Naive thymus-derived CD4-positive, alpha-beta T cell (primary cell): ENCODE measurements around the gene PTH2. TPM values are rescaled to one million over a fixed set of nuclear protein-coding genes. Genes with fewer than 3 reads are reported as not detected.
"Not testable (repeated sequence)": the region's sequence is repeated elsewhere in the genome, so short reads cannot be mapped to it uniquely, and the experiment has no call there.

Source experiments
- ATAC-seq: fragments of 150-1000 bp; cut with Tn5 transposase; 2 replicates; pipeline ENCODE4 v1.10.0; 2021; ENCODE audit warnings: mild to moderate bottlenecking, moderate library complexity
- CTCF ChIA-PET: fragments of 350-600 bp; sonication (Branson Sonifier 250); formaldehyde crosslinking; loops from one replicate; lab custom pipeline; 2021; ENCODE audit warnings: antibody characterized with exemption; lab: Charles Lee
- POLR2A ChIA-PET: fragments of 350-600 bp; sonication (Branson Sonifier 250); formaldehyde crosslinking; loops from one replicate; lab custom pipeline; 2021; ENCODE audit warnings: antibody characterized with exemption, inconsistent platforms; lab: Charles Lee
- DNase-seq, 9 donors: peaks; one replicate each; pipeline versions ENCODE4 v3.0.0 to v3.0.0-alpha.2; 2020 to 2022; ENCODE audit warnings: mixed read lengths in 1 of 9
- H3K27ac ChIP-seq: one replicate; pipeline ENCODE4 v1.7.0; 2013; ENCODE audit warnings: mild to moderate bottlenecking, low read depth, low read length, moderate library complexity
- H3K27me3 ChIP-seq, 2 donors: one replicate each; pipeline ENCODE4 v1.7.0; 2013; ENCODE audit warnings: low read length in 2 of 2, mild to moderate bottlenecking in 2 of 2, moderate library complexity in 2 of 2; ENCODE audit not compliant: control insufficient read depth in 2 of 2, insufficient read depth in 2 of 2
- H3K36me3 ChIP-seq, 3 experiments: 1 replicate in 2 of 3; 2 replicates in 1 of 3; pipeline ENCODE4 v1.7.0; 2013; ENCODE audit warnings: low read length in 3 of 3, mild to moderate bottlenecking in 3 of 3, moderate library complexity in 1 of 3; ENCODE audit not compliant: insufficient read depth in 3 of 3, control insufficient read depth in 2 of 3
- H3K4me1 ChIP-seq, 2 donors: one replicate each; pipeline ENCODE4 v1.7.0; 2013; ENCODE audit warnings: low read length in 2 of 2, mild to moderate bottlenecking in 2 of 2, moderate library complexity in 1 of 2; ENCODE audit not compliant: control insufficient read depth in 2 of 2, insufficient read depth in 2 of 2
- H3K4me3 ChIP-seq: 2 replicates; pipeline ENCODE4 v1.7.0; 2013; ENCODE audit warnings: mild to moderate bottlenecking, low read length
- H3K9me3 ChIP-seq, 3 experiments: 1 replicate in 2 of 3; 2 replicates in 1 of 3; pipeline ENCODE4 v1.7.0; 2013; ENCODE audit warnings: low read length in 3 of 3; ENCODE audit not compliant: control insufficient read depth in 2 of 3
- H3K27ac Mint-ChIP-seq, 9 donors: one replicate each; pipeline ENCODE4 v1.8.0; 2020 to 2022; ENCODE audit warnings: mixed read lengths in 9 of 9, mild to moderate bottlenecking in 8 of 9, moderate library complexity in 5 of 9, inconsistent platforms in 2 of 9
- H3K27me3 Mint-ChIP-seq, 5 donors: one replicate each; pipeline ENCODE4 v1.8.0; 2021 to 2022; ENCODE audit warnings: mixed read lengths in 5 of 5, mild to moderate bottlenecking in 1 of 5
- H3K36me3 Mint-ChIP-seq, 5 donors: one replicate each; pipeline ENCODE4 v1.8.0; 2020 to 2022; ENCODE audit warnings: mixed read lengths in 5 of 5, mild to moderate bottlenecking in 3 of 5, inconsistent platforms in 1 of 5
- H3K4me1 Mint-ChIP-seq, 7 donors: one replicate each; pipeline ENCODE4 v1.8.0; 2020 to 2022; ENCODE audit warnings: mixed read lengths in 7 of 7, mild to moderate bottlenecking in 3 of 7, inconsistent platforms in 1 of 7
- H3K4me3 Mint-ChIP-seq, 10 donors: one replicate each; pipeline ENCODE4 v1.8.0; 2020 to 2022; ENCODE audit warnings: mild to moderate bottlenecking in 10 of 10, mixed read lengths in 10 of 10, moderate library complexity in 6 of 10, inconsistent platforms in 2 of 10
- H3K9me3 Mint-ChIP-seq, 11 donors: one replicate each; pipeline ENCODE4 v1.8.0; 2020 to 2022; ENCODE audit warnings: mixed read lengths in 11 of 11, mild to moderate bottlenecking in 4 of 11, inconsistent platforms in 1 of 11, moderate library complexity in 1 of 11
- intact Hi-C, 2 donors: fragments of 100-400 bp; cut with micrococcal nuclease; formaldehyde crosslinking; loops; one replicate each; pipeline ENCODE4 v1.15.1; 2023
- polyA plus RNA-seq, 2 donors: library from polyadenylated mRNA; unstranded; fragments of 300-500 nt; fragmentation: Illumina TruSeq; gene quantifications; one replicate each; pipeline ENCODE4 v1.2.3, GENCODE V29; 2021
- total RNA-seq, 6 experiments: library from RNA in 5 of 6; stranded (reverse) in 5 of 6; gene quantifications; 1 replicate in 5 of 6; 2 replicates in 1 of 6; pipeline ENCODE4 v1.2.3 and lab custom pipeline; 2021 to 2026

Gene PTH2
- total and polyA plus RNA-seq, 7 experiments from 2014 or later, result not detected

- intact Hi-C loops, result no loop called here
- Mint-ChIP-seq H3K4me1 (no peaks in the 10 kb centered on the region), H3K27ac (no peak overlapping the region), H3K9me3 (peaks cover 0 to 12% (median 0%) of the 10 kb centered on the region in 11 donors), H3K27me3 (peaks cover 5 to 13% (median 6%) of the 10 kb centered on the region in 5 donors), H3K36me3 (peaks cover 0 to 2% (median 0%) of the 10 kb centered on the region in 5 donors), H3K4me3 (no peak overlapping the region)
- Histone ChIP-seq H3K27ac (no peak overlapping the region), H3K4me3 (no peak overlapping the region), H3K9me3 (no peaks in the 10 kb centered on the region), H3K27me3 (no peaks in the 10 kb centered on the region), H3K4me1 (no peaks in the 10 kb centered on the region), H3K36me3 (no peaks in the 10 kb centered on the region)
- CTCF ChIA-PET, result interaction anchor here (0.8 kb wide), 1 partner anchor 148 kb away, joined by 3 read pairs; no protein-coding TSS in a partner anchor
- DNase-seq (no peak), ATAC-seq (no peak)
- POLR2A ChIA-PET, result interaction anchor here (0.5 to 0.6 kb wide), 2 partner anchors 73 to 162 kb away, joined by 3 to 4 read pairs; no protein-coding TSS in a partner anchor
Measured at GRCh38 chr19:49374665-49375434, 48.4 kb downstream of the PTH2 start.

- H3K27ac Mint-ChIP-seq, intact Hi-C loops, ATAC-seq, H3K27me3 ChIP-seq, H3K36me3 ChIP-seq, H3K27ac ChIP-seq, DNase-seq, POLR2A ChIA-PET, H3K4me3 ChIP-seq, H3K4me1 Mint-ChIP-seq, H3K4me1 ChIP-seq, H3K9me3 ChIP-seq, H3K36me3 Mint-ChIP-seq, H3K4me3 Mint-ChIP-seq: not testable (repeated sequence)
- CTCF ChIA-PET, result interaction anchor here (0.5 to 0.6 kb wide), 2 partner anchors 97 to 105 kb away, joined by 3 read pairs; no protein-coding TSS in a partner anchor
- H3K27me3 Mint-ChIP-seq, result peaks cover 5 to 10% (median 8%) of the 10 kb centered on the region in 5 donors
- peaks cover 0 to 24% (median 8%) of the 10 kb centered on the region in 11 donors for H3K9me3 Mint-ChIP-seq
Measured at GRCh38 chr19:49373174-49373573, 50.1 kb downstream of the PTH2 start.

Other genes with a start within 250 kb of the PTH2 start
- 1 to 10 TPM; 3.6 to 6.1 (median 5.3) TPM for gene SLC6A16, start 98.2 kb downstream of the PTH2 start, total RNA-seq
- gene SLC6A16, start 98.2 kb downstream of the PTH2 start, polyA plus RNA-seq, result 1 to 10 TPM; 1.6 to 3.3 TPM
- gene CD37, start 88.0 kb downstream of the PTH2 start, total RNA-seq, result 100 to 1,000 TPM; 269 to 416 (median 345) TPM
- 100 to 1,000 TPM; 192 to 226 TPM for gene CD37, start 88.0 kb downstream of the PTH2 start, polyA plus RNA-seq
- under 1 TPM in 1 of 5 experiments, not detected in 4; 0.29 TPM for gene TEAD2, start 61.0 kb downstream of the PTH2 start, total RNA-seq
- not detected for gene TEAD2, start 61.0 kb downstream of the PTH2 start, polyA plus RNA-seq
- gene DKKL1, start 59.6 kb downstream of the PTH2 start, total RNA-seq, result not detected
- gene DKKL1, start 59.6 kb downstream of the PTH2 start, polyA plus RNA-seq, result not detected
- gene KASH5, start 35.2 kb downstream of the PTH2 start, total RNA-seq, result under 1 TPM in 3 of 5 experiments, not detected in 2; 0.27 to 0.97 (median 0.42) TPM
- not detected for gene KASH5, start 35.2 kb downstream of the PTH2 start, polyA plus RNA-seq
- not detected for gene GFY, start 1.9 kb upstream of the PTH2 start, total RNA-seq
- gene GFY, start 1.9 kb upstream of the PTH2 start, polyA plus RNA-seq, result not detected
- gene SLC17A7, start 18.1 kb upstream of the PTH2 start, total RNA-seq, result under 1 TPM in 2 of 5 experiments, not detected in 3; 0.12 to 0.22 TPM
- gene SLC17A7, start 18.1 kb upstream of the PTH2 start, polyA plus RNA-seq, result not detected
- gene PIH1D1, start 28.4 kb upstream of the PTH2 start, total RNA-seq, result 100 to 1,000 TPM; 136 to 183 (median 159) TPM
- 10 to 100 TPM; 62.7 to 91.8 TPM for gene PIH1D1, start 28.4 kb upstream of the PTH2 start, polyA plus RNA-seq
- gene ALDH16A1, start 29.8 kb upstream of the PTH2 start, total RNA-seq, result 10 to 100 TPM; 27.6 to 38.1 (median 33.3) TPM
- gene ALDH16A1, start 29.8 kb upstream of the PTH2 start, polyA plus RNA-seq, result 10 to 100 TPM; 28.3 to 37.8 TPM
- 100 to 1,000 TPM in 3 of 5 experiments, 10 to 100 TPM in 2; 90.6 to 401 (median 280) TPM for gene FLT3LG, start 50.8 kb upstream of the PTH2 start, total RNA-seq
- gene FLT3LG, start 50.8 kb upstream of the PTH2 start, polyA plus RNA-seq, result 100 to 1,000 TPM; 148 to 168 TPM
- gene RPL13A, start 64.2 kb upstream of the PTH2 start, total RNA-seq, result 1,000 to 10,000 TPM; 2,467 to 6,044 (median 5,762) TPM
- 1,000 to 10,000 TPM; 3,356 to 4,438 TPM for gene RPL13A, start 64.2 kb upstream of the PTH2 start, polyA plus RNA-seq
- gene RPS11, start 73.0 kb upstream of the PTH2 start, total RNA-seq, result 1,000 to 10,000 TPM; 2,065 to 3,362 (median 2,972) TPM
- 1,000 to 10,000 TPM; 2,125 to 2,254 TPM for gene RPS11, start 73.0 kb upstream of the PTH2 start, polyA plus RNA-seq
- 100 to 1,000 TPM in 1 of 5 experiments, 10 to 100 TPM in 3, 1 to 10 TPM in 1; 8.2 to 177 (median 47.5) TPM for gene FCGRT, start 89.2 kb upstream of the PTH2 start, total RNA-seq
- gene FCGRT, start 89.2 kb upstream of the PTH2 start, polyA plus RNA-seq, result 100 to 1,000 TPM; 117 to 129 TPM
- 10 to 100 TPM in 1 of 5 experiments, 1 to 10 TPM in 4; 1.9 to 14.5 (median 3.5) TPM for gene RCN3, start 104.6 kb upstream of the PTH2 start, total RNA-seq
- 10 to 100 TPM in 1 of 2 donors, 1 to 10 TPM in 1; 6.9 to 12.3 TPM for gene RCN3, start 104.6 kb upstream of the PTH2 start, polyA plus RNA-seq
- 100 to 1,000 TPM; 222 to 267 (median 228) TPM for gene NOSIP, start 157.1 kb upstream of the PTH2 start, total RNA-seq
- 1,000 to 10,000 TPM in 1 of 2 donors, 100 to 1,000 TPM in 1; 933 to 1,232 TPM for gene NOSIP, start 157.1 kb upstream of the PTH2 start, polyA plus RNA-seq
- gene PRRG2, start 157.9 kb upstream of the PTH2 start, total RNA-seq, result 1 to 10 TPM in 2 of 5 experiments, under 1 TPM in 3; 0.44 to 2.9 (median 0.58) TPM
- gene PRRG2, start 157.9 kb upstream of the PTH2 start, polyA plus RNA-seq, result under 1 TPM in 1 of 2 donors, not detected in 1; 0.30 TPM
- 10 to 100 TPM; 45.6 to 69.4 (median 60.0) TPM for gene PRR12, start 167.7 kb upstream of the PTH2 start, total RNA-seq
- gene PRR12, start 167.7 kb upstream of the PTH2 start, polyA plus RNA-seq, result under 1 TPM; 0.25 to 0.74 TPM
- 10 to 100 TPM; 11.0 to 18.6 (median 13.8) TPM for gene RRAS, start 216.7 kb upstream of the PTH2 start, total RNA-seq
- 10 to 100 TPM; 31.8 to 37.0 TPM for gene RRAS, start 216.7 kb upstream of the PTH2 start, polyA plus RNA-seq
- 10 to 100 TPM; 35.0 to 74.9 (median 48.8) TPM for gene SCAF1, start 218.8 kb upstream of the PTH2 start, total RNA-seq
- gene SCAF1, start 218.8 kb upstream of the PTH2 start, polyA plus RNA-seq, result 1 to 10 TPM; 1.4 to 3.7 TPM
- gene IRF3, start 242.4 kb upstream of the PTH2 start, total RNA-seq, result 100 to 1,000 TPM; 176 to 346 (median 212) TPM
- gene IRF3, start 242.4 kb upstream of the PTH2 start, polyA plus RNA-seq, result 10 to 100 TPM; 55.5 to 80.7 TPM
- gene BCL2L12, start 242.5 kb upstream of the PTH2 start, total RNA-seq, result 10 to 100 TPM; 11.3 to 57.2 (median 22.6) TPM
- gene BCL2L12, start 242.5 kb upstream of the PTH2 start, polyA plus RNA-seq, result 10 to 100 TPM; 11.4 to 14.8 TPM